Peyer's patch (tissue), 4 donors: Measurements from ENCODE around the gene ANKRD66.
"Not testable (repeated sequence)": the region's sequence is repeated elsewhere in the genome, so short reads cannot be mapped to it uniquely, and the experiment has no call there.

Experiments used
- POLR2A ChIP-seq, 2 donors: fragments of 450-650 bp; IDR thresholded peaks; one replicate each; pipeline ENCODE4 v1.5.1; 2017; ENCODE audit warnings: antibody characterized with exemption in 2 of 2, mild to moderate bottlenecking in 2 of 2, moderate library complexity in 2 of 2
- TF ChIP-seq, protein P1 (sequence below), 6 experiments: fragments of 450-650 bp in 4 of 6; fragments of 200-600 bp in 2 of 6; sonication (generic) in 1 of 6; IDR thresholded peaks; one replicate each; pipeline ENCODE4 v1.5.1; 2017 to 2019; ENCODE audit warnings: antibody characterized with exemption in 6 of 6, mild to moderate bottlenecking in 3 of 6, moderate library complexity in 1 of 6

DNA sequence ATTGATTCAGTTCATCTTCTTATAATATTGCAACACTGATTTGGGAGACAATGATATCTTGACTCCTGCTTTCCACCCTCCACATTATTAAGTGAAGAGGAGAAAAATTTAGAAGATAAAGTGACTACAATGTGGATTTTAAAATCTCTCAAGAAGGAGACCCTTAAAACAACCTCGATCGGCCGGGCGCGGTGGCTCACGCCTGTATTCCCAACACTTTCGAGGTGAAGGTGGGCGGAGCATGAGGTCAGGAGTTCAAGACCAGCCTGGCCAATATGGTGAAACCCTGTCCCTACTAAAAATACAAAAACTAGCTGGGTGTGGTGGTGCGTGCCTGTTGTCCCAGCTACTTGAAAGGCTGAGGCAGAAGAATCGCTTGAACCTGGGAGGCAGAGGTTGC lies 17.5 kb downstream of the ANKRD66 start:
- TF ChIP-seq, protein P1, sequence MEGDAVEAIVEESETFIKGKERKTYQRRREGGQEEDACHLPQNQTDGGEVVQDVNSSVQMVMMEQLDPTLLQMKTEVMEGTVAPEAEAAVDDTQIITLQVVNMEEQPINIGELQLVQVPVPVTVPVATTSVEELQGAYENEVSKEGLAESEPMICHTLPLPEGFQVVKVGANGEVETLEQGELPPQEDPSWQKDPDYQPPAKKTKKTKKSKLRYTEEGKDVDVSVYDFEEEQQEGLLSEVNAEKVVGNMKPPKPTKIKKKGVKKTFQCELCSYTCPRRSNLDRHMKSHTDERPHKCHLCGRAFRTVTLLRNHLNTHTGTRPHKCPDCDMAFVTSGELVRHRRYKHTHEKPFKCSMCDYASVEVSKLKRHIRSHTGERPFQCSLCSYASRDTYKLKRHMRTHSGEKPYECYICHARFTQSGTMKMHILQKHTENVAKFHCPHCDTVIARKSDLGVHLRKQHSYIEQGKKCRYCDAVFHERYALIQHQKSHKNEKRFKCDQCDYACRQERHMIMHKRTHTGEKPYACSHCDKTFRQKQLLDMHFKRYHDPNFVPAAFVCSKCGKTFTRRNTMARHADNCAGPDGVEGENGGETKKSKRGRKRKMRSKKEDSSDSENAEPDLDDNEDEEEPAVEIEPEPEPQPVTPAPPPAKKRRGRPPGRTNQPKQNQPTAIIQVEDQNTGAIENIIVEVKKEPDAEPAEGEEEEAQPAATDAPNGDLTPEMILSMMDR (IDR thresholded peaks at IDR 0.05), result not testable (repeated sequence)
- not testable (repeated sequence) for TF ChIP-seq POLR2A (IDR thresholded peaks at IDR 0.05)
